Mesendoderm (in vitro differentiated cells): Measurements from ENCODE around the gene FGF19.

Source experiments
- DNase-seq: peaks from one replicate; pipeline ENCODE4 v3.0.0; 2013
- H2AK5ac ChIP-seq: 2 replicates; pipeline ENCODE4 v1.6.1; 2013; ENCODE audit warnings: low read length, inconsistent platforms
- H2BK120ac ChIP-seq: 2 replicates; pipeline ENCODE4 v1.6.1; 2013; ENCODE audit warnings: low read depth, mild to moderate bottlenecking, low read length, moderate library complexity, mixed read lengths
- H2BK15ac ChIP-seq: replicated peaks from 2 replicates; pipeline ENCODE4 v1.6.1; 2013; ENCODE audit warnings: low read depth, mild to moderate bottlenecking, moderate library complexity
- H2BK5ac ChIP-seq: 2 replicates; pipeline ENCODE4 v1.6.1; 2013; ENCODE audit warnings: low read length, inconsistent platforms
- H3K18ac ChIP-seq: 2 replicates; pipeline ENCODE4 v1.6.1; 2013; ENCODE audit warnings: mild to moderate bottlenecking, low read length, mixed read lengths
- H3K23ac ChIP-seq: one replicate; pipeline ENCODE4 v1.6.1; 2013; ENCODE audit warnings: low read length
- H3K27ac ChIP-seq: 2 replicates; pipeline ENCODE4 v1.5.1; 2013; ENCODE audit warnings: low read depth, mild to moderate bottlenecking, inconsistent platforms, low read length, moderate library complexity
- H3K27me3 ChIP-seq: 2 replicates; pipeline ENCODE4 v1.6.1; 2013; ENCODE audit warnings: low read length, control low read depth, mild to moderate bottlenecking, inconsistent platforms; ENCODE audit not compliant: insufficient read depth, poor library complexity
- H3K36me3 ChIP-seq: 2 replicates; pipeline ENCODE4 v1.6.1; 2013; ENCODE audit warnings: low read length, inconsistent platforms; ENCODE audit not compliant: control insufficient read depth, insufficient read depth
- H3K4ac ChIP-seq: one replicate; pipeline ENCODE4 v1.6.1; 2013; ENCODE audit warnings: low read depth, mild to moderate bottlenecking, low read length, moderate library complexity
- H3K4me1 ChIP-seq: 2 replicates; pipeline ENCODE4 v1.6.1; 2013; ENCODE audit warnings: low read depth, low read length, inconsistent platforms; ENCODE audit not compliant: control insufficient read depth
- H3K4me2 ChIP-seq: 2 replicates; pipeline ENCODE4 v1.6.1; 2013; ENCODE audit warnings: low read length
- H3K4me3 ChIP-seq: 2 replicates; pipeline ENCODE4 v1.5.1; 2013; ENCODE audit warnings: mild to moderate bottlenecking, low read length
- H3K56ac ChIP-seq: one replicate; pipeline ENCODE4 v1.6.1; 2013; ENCODE audit warnings: low read length
- H3K79me1 ChIP-seq: 2 replicates; pipeline ENCODE4 v1.6.1; 2013; ENCODE audit warnings: low read length, inconsistent platforms
- H3K79me2 ChIP-seq: 2 replicates; pipeline ENCODE4 v1.6.1; 2013; ENCODE audit warnings: mild to moderate bottlenecking, low read length; ENCODE audit not compliant: control insufficient read depth, insufficient read depth
- H3K9ac ChIP-seq: 2 replicates; pipeline ENCODE4 v1.6.1; 2013; ENCODE audit warnings: low read length, inconsistent platforms
- H4K5ac ChIP-seq: one replicate; pipeline ENCODE4 v1.6.1; 2013; ENCODE audit warnings: low read length
- H4K8ac ChIP-seq: one replicate; pipeline ENCODE4 v1.6.1; 2013; ENCODE audit warnings: low read depth, mild to moderate bottlenecking, control low read depth, low read length, moderate library complexity
- WGBS: extraction: QIAGEN DNeasy Blood & Tissue Kit; methylation state at CpG from one replicate; pipeline ENCODE4 v1.1.7; 2013; ENCODE audit warnings: low lambda C conversion rate, missing lambda C conversion rate; ENCODE audit not compliant: insufficient coverage; ENCODE audit errors: extremely low coverage; 5-methylcytosine and 5-hydroxymethylcytosine counted together

Gene FGF19

DNA sequence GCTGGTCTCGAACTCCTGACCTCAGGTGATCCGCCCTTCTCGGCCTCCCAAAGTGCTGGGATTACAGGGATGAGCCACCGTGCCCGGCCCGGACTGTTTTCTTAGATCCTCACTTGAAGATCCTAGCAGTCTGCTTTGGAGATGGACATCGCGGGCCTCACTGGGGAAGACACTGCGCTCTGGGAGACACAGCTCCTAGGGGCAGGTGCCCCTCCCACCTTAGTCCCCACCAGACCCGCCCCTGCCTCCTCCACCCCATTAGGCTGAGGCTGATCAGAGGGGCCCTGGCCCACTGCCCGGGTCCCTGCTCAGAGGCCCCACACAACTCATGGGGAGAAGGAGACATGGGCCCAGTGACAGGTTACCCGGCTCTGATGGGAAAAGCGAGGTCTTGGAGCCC, 17.4 kb downstream of the FGF19 start:
- Histone ChIP-seq H3K4ac (no peak overlapping the region), H3K23ac (no peak overlapping the region), H4K8ac (no peak overlapping the region), H3K79me2 (no peaks in the 10 kb centered on the region), H3K79me1 (no peaks in the 10 kb centered on the region), H2BK5ac (no peak overlapping the region), H3K27me3 (no peaks in the 10 kb centered on the region), H2AK5ac (no peak overlapping the region), H2BK120ac (no peak overlapping the region), H3K9ac (no peak overlapping the region), H3K27ac (no peak overlapping the region), H3K4me3 (no peak overlapping the region), H3K4me2 (no peak overlapping the region), H2BK15ac (no peak overlapping the region), H3K4me1 (no peaks in the 10 kb centered on the region), H3K36me3 (no peaks in the 10 kb centered on the region), H3K56ac (no peak overlapping the region), H3K18ac (no peak overlapping the region), H4K5ac (no peak overlapping the region)
- no peak for DNase-seq
- no CpG with 5 or more reads among the region's 13 CpGs for WGBS

DNA sequence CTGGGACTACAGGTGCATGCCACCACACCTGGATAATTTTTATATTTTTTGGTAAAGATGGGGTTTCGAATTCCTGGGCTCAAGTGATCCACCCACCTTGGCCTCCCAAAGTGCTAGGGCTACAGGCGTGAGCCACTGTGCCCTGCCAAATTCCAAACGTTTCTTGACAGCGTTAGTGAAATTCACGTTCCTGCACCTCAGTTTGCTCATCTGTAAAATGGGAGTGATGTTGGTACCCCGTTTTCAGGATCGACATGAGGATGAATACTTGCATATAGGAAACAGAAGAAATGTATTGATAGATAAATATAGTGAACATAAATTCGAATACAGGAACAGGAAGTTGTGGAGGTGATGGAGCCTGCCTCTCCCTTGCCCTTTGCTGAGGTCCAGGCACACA, 18.5 kb downstream of the FGF19 start:
- H3K4me1 ChIP-seq: no peaks in the 10 kb centered on the region
- no peaks in the 10 kb centered on the region for H3K36me3 ChIP-seq
- H3K79me1 ChIP-seq: no peaks in the 10 kb centered on the region
- no peak overlapping the region for H3K18ac ChIP-seq
- H2BK120ac ChIP-seq: no peak overlapping the region
- no peaks in the 10 kb centered on the region for H3K79me2 ChIP-seq
- DNase-seq: no peak
- no peak overlapping the region for H3K4me2 ChIP-seq
- no peak overlapping the region for H3K23ac ChIP-seq
- H3K4ac ChIP-seq: no peak overlapping the region
- no peak overlapping the region for H2BK15ac ChIP-seq
- H3K9ac ChIP-seq: no peak overlapping the region
- no peaks in the 10 kb centered on the region for H3K27me3 ChIP-seq
- H3K27ac ChIP-seq: no peak overlapping the region
- no peak overlapping the region for H2AK5ac ChIP-seq
- H4K5ac ChIP-seq: no peak overlapping the region
- no peak overlapping the region for H3K4me3 ChIP-seq
- no peak overlapping the region for H4K8ac ChIP-seq
- H3K56ac ChIP-seq: no peak overlapping the region
- no CpG with 5 or more reads among the region's 8 CpGs for WGBS
- no peak overlapping the region for H2BK5ac ChIP-seq

DNA sequence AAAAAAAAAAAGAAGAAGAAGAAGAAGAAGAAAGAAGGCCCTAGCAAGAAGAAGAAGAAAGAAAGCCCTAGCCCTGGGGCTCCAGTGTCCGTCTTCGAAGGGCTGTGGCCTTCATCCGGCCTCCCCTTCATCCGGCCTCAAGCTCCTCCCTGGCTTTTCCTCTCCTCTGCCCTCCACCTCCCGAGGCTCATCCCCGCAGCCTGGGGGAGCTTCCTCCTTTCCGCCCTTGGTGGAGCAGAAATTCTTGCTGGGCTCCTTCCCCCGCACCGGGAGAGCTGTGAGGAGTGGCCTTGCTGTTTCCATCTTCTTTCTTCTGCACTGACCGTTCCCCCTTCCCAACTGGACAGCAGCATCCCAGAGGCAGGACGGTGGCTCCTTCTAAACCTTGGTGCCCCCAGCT, 19.2 kb downstream of the FGF19 start:
- Histone ChIP-seq H3K4ac (no peak overlapping the region), H2BK15ac (no peak overlapping the region), H3K9ac (no peak overlapping the region), H3K36me3 (no peaks in the 10 kb centered on the region), H3K56ac (no peak overlapping the region), H3K79me2 (no peaks in the 10 kb centered on the region), H3K18ac (no peak overlapping the region), H3K27ac (no peak overlapping the region), H3K4me1 (no peaks in the 10 kb centered on the region), H2BK5ac (no peak overlapping the region), H3K79me1 (no peaks in the 10 kb centered on the region), H2AK5ac (no peak overlapping the region), H3K4me3 (no peak overlapping the region), H3K4me2 (no peak overlapping the region), H4K5ac (no peak overlapping the region), H3K23ac (no peak overlapping the region), H4K8ac (no peak overlapping the region), H3K27me3 (no peaks in the 10 kb centered on the region), H2BK120ac (no peak overlapping the region)
- DNase-seq: no peak
- no CpG with 5 or more reads among the region's 11 CpGs for WGBS

DNA sequence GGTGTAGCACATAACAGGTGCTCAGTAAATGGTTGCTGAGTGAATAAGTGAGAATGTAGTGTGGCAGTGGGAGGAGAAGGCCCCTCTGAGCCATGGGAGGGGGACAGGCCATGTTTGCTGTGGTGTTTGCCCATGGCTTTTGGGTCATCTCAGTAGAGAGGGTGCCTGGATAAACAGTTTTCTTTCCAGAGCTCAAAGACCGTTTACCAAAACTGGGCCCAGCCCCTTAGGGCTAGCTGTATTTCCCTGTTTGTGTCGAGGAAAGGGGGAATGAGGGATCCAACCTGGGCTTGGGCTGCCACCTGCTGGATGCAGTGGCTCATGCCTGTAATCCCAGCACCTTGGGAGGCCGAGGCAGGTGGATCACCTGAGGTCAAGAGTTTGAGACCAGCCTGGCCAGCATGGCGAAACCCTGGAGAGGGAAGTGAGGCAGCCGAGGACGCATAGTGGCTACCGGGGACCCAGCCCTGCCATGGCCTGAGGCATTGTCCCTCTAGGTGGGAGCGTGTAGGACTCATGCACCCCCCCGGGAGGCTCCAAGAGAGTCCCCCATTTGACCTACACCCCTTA, 20.0 kb downstream of the FGF19 start:
- H2BK120ac ChIP-seq: no peak overlapping the region
- no peak overlapping the region for H3K4me3 ChIP-seq
- no peak overlapping the region for H3K23ac ChIP-seq
- no peak overlapping the region for H4K8ac ChIP-seq
- H3K4ac ChIP-seq: no peak overlapping the region
- H3K18ac ChIP-seq: no peak overlapping the region
- H3K4me2 ChIP-seq: no peak overlapping the region
- H3K36me3 ChIP-seq: no peaks in the 10 kb centered on the region
- H2BK5ac ChIP-seq: no peak overlapping the region
- no peaks in the 10 kb centered on the region for H3K79me2 ChIP-seq
- no CpG with 5 or more reads among the region's 9 CpGs for WGBS
- no peak overlapping the region for H3K56ac ChIP-seq
- no peak overlapping the region for H2AK5ac ChIP-seq
- no peak overlapping the region for H2BK15ac ChIP-seq
- H3K27ac ChIP-seq: no peak overlapping the region
- H3K9ac ChIP-seq: no peak overlapping the region
- H3K4me1 ChIP-seq: no peaks in the 10 kb centered on the region
- DNase-seq: peak; percentile 63
- H3K79me1 ChIP-seq: no peaks in the 10 kb centered on the region
- no peaks in the 10 kb centered on the region for H3K27me3 ChIP-seq
- H4K5ac ChIP-seq: no peak overlapping the region

DNA sequence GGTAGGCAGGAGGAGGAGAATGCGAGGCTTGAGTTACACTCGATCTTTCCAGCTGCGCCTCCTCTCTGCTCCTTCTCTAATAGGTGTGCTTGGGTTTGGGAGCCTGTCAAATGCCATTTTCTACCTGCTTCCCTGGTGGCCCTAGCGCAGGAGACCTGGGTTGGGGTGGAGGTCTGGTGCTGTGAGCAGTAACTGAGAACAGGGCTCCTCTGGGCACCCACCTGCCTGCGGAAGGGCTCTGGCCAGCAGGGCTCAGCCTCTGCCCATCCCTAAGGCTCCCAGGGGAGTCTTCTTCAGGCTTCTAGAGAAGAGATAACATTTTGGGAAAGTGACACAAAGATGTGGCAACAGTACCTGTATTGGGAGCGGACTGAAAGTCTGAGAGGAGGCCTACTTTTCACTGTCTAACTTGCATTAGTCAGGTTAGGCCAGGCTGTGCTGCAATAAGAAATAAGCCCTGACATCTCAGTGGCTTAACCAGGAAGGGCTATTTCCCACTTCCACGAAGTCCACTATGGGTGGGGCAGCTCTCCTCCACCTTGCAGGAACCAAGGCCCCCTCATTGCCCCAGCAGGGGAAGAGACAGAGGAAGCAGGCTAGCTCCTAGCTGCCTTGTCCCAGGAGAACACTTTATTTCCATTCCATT, 21.0 kb downstream of the FGF19 start:
- Histone ChIP-seq H3K4ac (no peak overlapping the region), H4K5ac (no peak overlapping the region), H3K23ac (no peak overlapping the region), H3K4me1 (no peaks in the 10 kb centered on the region), H2BK15ac (no peak overlapping the region), H3K79me1 (no peaks in the 10 kb centered on the region), H3K79me2 (no peaks in the 10 kb centered on the region), H3K56ac (no peak overlapping the region), H3K18ac (no peak overlapping the region), H2BK5ac (no peak overlapping the region), H3K36me3 (no peaks in the 10 kb centered on the region), H4K8ac (no peak overlapping the region), H3K27ac (no peak overlapping the region), H2BK120ac (no peak overlapping the region), H3K27me3 (no peaks in the 10 kb centered on the region), H3K4me2 (no peak overlapping the region), H2AK5ac (no peak overlapping the region), H3K4me3 (no peak overlapping the region), H3K9ac (no peak overlapping the region)
- WGBS: no CpG with 5 or more reads among the region's 7 CpGs
- no peak for DNase-seq

DNA sequence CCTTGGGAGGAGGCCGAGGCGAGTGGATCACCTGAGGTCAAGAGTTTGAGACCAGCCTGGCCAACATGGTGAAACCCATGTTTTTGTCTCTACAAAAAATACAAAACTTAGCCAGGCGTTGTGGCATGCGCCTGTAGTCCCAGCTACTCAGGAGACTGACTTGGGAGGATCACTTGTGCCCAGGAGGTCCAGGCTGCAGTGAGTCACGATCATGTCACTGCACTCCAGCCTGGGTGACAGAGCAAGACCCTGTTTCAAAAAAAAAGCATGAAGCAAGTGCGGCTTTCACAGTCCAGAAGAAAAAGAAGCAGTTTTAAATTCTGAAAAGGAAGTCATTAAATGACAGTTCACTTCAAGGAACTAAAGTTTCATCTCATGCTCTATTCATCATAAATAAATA, 21.6 kb downstream of the FGF19 start:
- H3K36me3 ChIP-seq: no peaks in the 10 kb centered on the region
- no peak overlapping the region for H2BK15ac ChIP-seq
- H3K27ac ChIP-seq: no peak overlapping the region
- H2AK5ac ChIP-seq: no peak overlapping the region
- H3K4me1 ChIP-seq: no peaks in the 10 kb centered on the region
- no peaks in the 10 kb centered on the region for H3K79me2 ChIP-seq
- H3K4me2 ChIP-seq: no peak overlapping the region
- WGBS: no CpG with 5 or more reads among the region's 6 CpGs
- H3K18ac ChIP-seq: no peak overlapping the region
- H3K27me3 ChIP-seq: no peaks in the 10 kb centered on the region
- no peak overlapping the region for H2BK5ac ChIP-seq
- no peak for DNase-seq
- H3K23ac ChIP-seq: no peak overlapping the region
- no peak overlapping the region for H4K5ac ChIP-seq
- H3K79me1 ChIP-seq: no peaks in the 10 kb centered on the region
- H4K8ac ChIP-seq: no peak overlapping the region
- no peak overlapping the region for H2BK120ac ChIP-seq
- no peak overlapping the region for H3K4ac ChIP-seq
- H3K56ac ChIP-seq: no peak overlapping the region
- H3K4me3 ChIP-seq: no peak overlapping the region
- no peak overlapping the region for H3K9ac ChIP-seq
